ENCODE data around the gene IKBKE. TPM values are rescaled to one million over a fixed set of nuclear protein-coding genes. Genes with fewer than 3 reads are reported as not detected.

Gene IKBKE
- total and polyA plus RNA-seq, 2 donors from 2014 or later: 3.4 to 14.5 TPM

DNA sequence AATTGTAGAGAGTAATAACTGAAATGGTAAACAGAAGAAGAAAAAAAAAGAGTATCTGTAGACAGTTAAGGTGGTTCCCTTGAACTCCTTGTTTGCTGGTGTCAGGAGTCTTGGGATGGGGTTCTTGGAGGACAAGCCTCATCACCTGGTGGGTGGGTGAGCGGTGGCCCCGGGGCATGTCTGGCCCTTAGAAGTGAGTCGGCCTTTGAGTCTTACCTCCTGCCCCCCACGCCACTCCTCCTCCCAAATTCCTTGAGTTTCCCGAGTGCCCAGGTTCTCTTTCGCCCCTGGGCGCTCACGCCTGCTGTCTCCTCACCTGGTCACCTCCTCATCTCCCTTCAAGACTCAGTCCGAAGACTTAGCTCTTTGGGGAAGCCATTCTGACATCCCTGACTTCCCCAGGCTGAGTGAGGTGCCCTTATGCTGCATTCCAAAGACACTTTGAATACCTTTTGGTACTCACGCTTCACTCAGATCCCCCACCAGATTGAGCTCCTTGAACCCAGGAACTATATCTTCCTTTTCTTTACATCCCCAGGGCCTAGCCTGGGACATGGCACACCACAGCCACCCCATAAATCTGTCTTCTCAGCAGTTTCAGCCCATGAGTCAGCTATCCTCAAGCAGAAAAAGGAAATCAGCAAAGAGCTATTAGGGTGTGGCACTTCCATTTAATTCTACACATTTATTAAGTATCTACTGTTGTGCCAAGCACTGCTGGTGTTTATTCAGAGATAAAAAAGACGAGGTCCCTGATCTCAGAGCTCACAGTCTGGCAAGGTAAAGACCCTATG, 13.5 kb upstream of the IKBKE start:
- Histone ChIP-seq H3K9me3 (ENCODE audit: control insufficient read depth in 2 of 3, insufficient read depth in 1 of 3, low read length in 3 of 3) (no peaks in the 10 kb centered on the region), H3K9ac (ENCODE audit: low read length in 3 of 3) (no peak overlapping the region), H3K4me1 (ENCODE audit: control insufficient read depth in 2 of 3, insufficient read depth in 2 of 3, low read depth in 1 of 3, low read length in 3 of 3) (peaks cover 0 to 9% (median 8%) of the 10 kb centered on the region in 3 donors), H3K27ac (ENCODE audit: low read depth in 2 of 2, low read length in 2 of 2) (no peak overlapping the region), H3K4me3 (ENCODE audit: low read length in 3 of 3) (no peak overlapping the region), H3K27me3 (ENCODE audit: control insufficient read depth, insufficient read depth, low read length) (no peaks in the 10 kb centered on the region), H3K36me3 (ENCODE audit: control insufficient read depth in 2 of 3, insufficient read depth in 3 of 3, low read length in 3 of 3) (no peaks in the 10 kb centered on the region)
- FAIRE-seq (no peak), DNase-seq (no peak)
- TF ChIP-seq CTCF (IDR thresholded peaks at IDR 0.05; ENCODE audit: borderline replicate concordance, extremely low read depth, insufficient read depth): no peak
- intact Hi-C loops (cut with DNase I): no loop called here

DNA sequence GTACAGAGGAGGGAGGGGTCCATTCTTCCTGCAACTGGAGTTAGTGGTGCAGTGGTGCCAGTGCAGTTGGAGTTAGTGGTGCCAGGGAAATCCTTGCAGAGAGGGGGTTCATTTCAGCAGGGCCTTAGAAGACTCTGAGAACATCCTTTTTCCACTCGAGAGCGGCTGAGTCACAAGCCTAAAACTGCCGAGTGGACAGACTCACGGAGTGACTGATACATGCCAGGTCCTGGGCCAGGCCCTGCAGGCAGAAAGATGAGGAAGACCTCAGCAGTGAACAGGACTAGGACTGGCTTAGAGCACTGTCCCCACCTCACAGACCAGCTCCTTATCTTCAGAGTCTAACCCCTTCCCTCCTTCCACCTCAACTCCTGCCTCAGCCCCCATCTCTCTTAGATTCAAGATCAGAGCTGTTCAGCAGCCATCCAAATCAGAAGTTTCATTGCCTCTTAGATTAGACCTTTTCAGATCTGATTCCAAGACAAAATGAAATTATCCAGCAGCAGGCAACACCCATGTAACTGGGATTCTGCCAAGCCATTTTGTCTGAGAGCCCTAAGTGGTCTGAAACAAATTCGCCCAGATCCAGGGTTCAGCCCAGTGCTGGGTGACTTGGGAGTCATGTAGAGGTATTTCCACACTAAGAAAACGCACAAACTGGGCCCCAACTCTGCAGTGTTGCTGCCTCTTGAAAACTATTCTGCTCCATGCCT, 12.7 kb upstream of the IKBKE start:
- Histone ChIP-seq H3K27ac (ENCODE audit: low read depth in 2 of 2, low read length in 2 of 2) (no peak overlapping the region), H3K27me3 (ENCODE audit: control insufficient read depth, insufficient read depth, low read length) (no peaks in the 10 kb centered on the region), H3K4me1 (ENCODE audit: control insufficient read depth in 2 of 3, insufficient read depth in 2 of 3, low read depth in 1 of 3, low read length in 3 of 3) (peaks cover 0 to 9% (median 8%) of the 10 kb centered on the region in 3 donors), H3K9ac (ENCODE audit: low read length in 3 of 3) (no peak overlapping the region), H3K4me3 (ENCODE audit: low read length in 3 of 3) (no peak overlapping the region), H3K9me3 (ENCODE audit: control insufficient read depth in 2 of 3, insufficient read depth in 1 of 3, low read length in 3 of 3) (no peaks in the 10 kb centered on the region), H3K36me3 (ENCODE audit: control insufficient read depth in 2 of 3, insufficient read depth in 3 of 3, low read length in 3 of 3) (no peaks in the 10 kb centered on the region)
- intact Hi-C loops (cut with DNase I): no loop called here
- DNase-seq (no peak), FAIRE-seq (no peak)
- no peak for TF ChIP-seq CTCF (IDR thresholded peaks at IDR 0.05; ENCODE audit: borderline replicate concordance, extremely low read depth, insufficient read depth)

DNA sequence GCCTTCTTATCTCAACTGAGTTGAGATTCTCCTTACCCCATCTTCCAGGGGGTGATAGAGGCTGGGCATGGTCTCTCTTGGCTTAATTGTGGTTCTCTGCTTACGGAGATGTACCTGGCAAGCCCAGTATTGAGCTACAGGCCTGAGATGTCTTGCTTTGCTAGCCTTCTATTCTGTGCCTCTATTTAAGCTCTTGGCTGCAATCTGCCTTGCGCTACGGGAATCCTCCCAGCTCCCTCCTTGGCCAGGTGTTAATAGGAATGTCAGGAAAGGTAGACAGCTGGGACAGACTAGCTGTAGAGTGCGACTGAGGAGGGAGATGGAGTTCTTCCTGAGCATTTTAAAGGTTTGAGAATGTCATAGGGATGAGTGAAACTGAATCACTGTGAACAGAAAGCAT, 10.6 kb upstream of the IKBKE start:
- intact Hi-C loops (cut with DNase I): no loop called here

More for the DNA sequence above, 10.6 kb upstream of the IKBKE start:
- H3K27ac ChIP-seq (ENCODE audit: low read depth in 2 of 2, low read length in 2 of 2): no peak overlapping the region
- H3K4me3 ChIP-seq (ENCODE audit: low read length in 3 of 3): no peak overlapping the region
- TF ChIP-seq CTCF (IDR thresholded peaks at IDR 0.05; ENCODE audit: borderline replicate concordance, extremely low read depth, insufficient read depth): no peak
- H3K9me3 ChIP-seq (ENCODE audit: control insufficient read depth in 2 of 3, insufficient read depth in 1 of 3, low read length in 3 of 3): no peaks in the 10 kb centered on the region
- no peaks in the 10 kb centered on the region for H3K27me3 ChIP-seq (ENCODE audit: control insufficient read depth, insufficient read depth, low read length)
- H3K4me1 ChIP-seq (ENCODE audit: control insufficient read depth in 2 of 3, insufficient read depth in 2 of 3, low read depth in 1 of 3, low read length in 3 of 3): peaks cover 0 to 9% (median 8%) of the 10 kb centered on the region in 3 donors
- FAIRE-seq: no peak
- H3K36me3 ChIP-seq (ENCODE audit: control insufficient read depth in 2 of 3, insufficient read depth in 3 of 3, low read length in 3 of 3): no peaks in the 10 kb centered on the region
- no peak overlapping the region for H3K9ac ChIP-seq (ENCODE audit: low read length in 3 of 3)
- no peak for DNase-seq
